Heart right ventricle (tissue), 16 donors: ENCODE results near the gene RIPOR1. TPM values are rescaled to one million over a fixed set of nuclear protein-coding genes. Genes with fewer than 3 reads are reported as not detected.

ENCODE experiments used
- ATAC-seq, 8 donors: fragments of 200-7000 bp; cut with Tn5 transposase; one replicate each; pipeline ENCODE4 v1.9.1; 2020; ENCODE audit warnings: mild to moderate bottlenecking in 8 of 8, moderate library complexity in 8 of 8, moderate number of reproducible peaks in 1 of 8
- DNase-seq, 2 donors: peaks; one replicate each; pipeline ENCODE4 v3.0.0-alpha.2; 2020
- H3K27ac ChIP-seq, 10 donors: fragments of 200-600 bp; sonication (generic) in 2 of 10; one replicate each; pipeline versions ENCODE4 v1.5.0 to v1.8.0; 2020 to 2022; ENCODE audit warnings: mild to moderate bottlenecking in 3 of 10
- H3K27me3 ChIP-seq, 7 donors: fragments of 200-600 bp; one replicate each; pipeline ENCODE4 v1.8.0; 2021 to 2022; ENCODE audit warnings: mild to moderate bottlenecking in 2 of 7
- H3K36me3 ChIP-seq, 9 donors: fragments of 200-600 bp; sonication (generic) in 1 of 9; one replicate each; pipeline versions ENCODE4 v1.5.0 to v1.8.0; 2020 to 2022; ENCODE audit warnings: mild to moderate bottlenecking in 2 of 9
- H3K4me1 ChIP-seq, 9 donors: fragments of 200-600 bp; sonication (generic) in 1 of 9; one replicate each; pipeline versions ENCODE4 v1.5.0 to v1.8.0; 2020 to 2022; ENCODE audit warnings: mild to moderate bottlenecking in 4 of 9
- H3K4me3 ChIP-seq, 10 donors: fragments of 200-600 bp; sonication (generic) in 2 of 10; one replicate each; pipeline versions ENCODE4 v1.5.0 to v1.8.0; 2020 to 2022; ENCODE audit warnings: mild to moderate bottlenecking in 7 of 10, moderate library complexity in 2 of 10
- H3K9me3 ChIP-seq, 11 donors: fragments of 200-600 bp in 10 of 11; sonication (generic) in 2 of 11; one replicate each; pipeline versions ENCODE4 v1.5.0 to v1.8.0; 2013 to 2022; ENCODE audit warnings: mild to moderate bottlenecking in 2 of 11, control low read depth in 1 of 11, moderate library complexity in 1 of 11
- CTCF ChIP-seq, 9 donors: fragments of 200-600 bp; sonication (generic) in 2 of 9; IDR thresholded peaks; one replicate each; pipeline versions ENCODE4 v1.5.0 to v1.8.0; 2021 to 2022; ENCODE audit warnings: antibody characterized with exemption in 9 of 9, mild to moderate bottlenecking in 5 of 9, moderate library complexity in 1 of 9
- WGBS, 2 donors: extraction: QIAGEN DNeasy Blood & Tissue Kit; methylation state at CpG; one replicate each; pipeline ENCODE4 v1.1.7; 2013; ENCODE audit warnings: inconsistent platforms in 1 of 2; 5-methylcytosine and 5-hydroxymethylcytosine counted together
- intact Hi-C, 10 donors: fragments of 100-400 bp; cut with DNase I; formaldehyde crosslinking; loops; one replicate each; pipeline versions ENCODE4 v1.11.1 to v1.14.2; 2022
- polyA plus RNA-seq, 2 donors: library from polyadenylated mRNA; stranded (reverse); fragments of 200-250 nt; gene quantifications; one replicate each; pipeline ENCODE4 v1.2.3, GENCODE V29; 2013
- total RNA-seq, 10 donors: library from RNA; stranded (reverse); fragmentation: NEBNext Ultra II Directional in 3 of 10; extraction: Animal tissue kit (Norgen Biotek cat#: 25700) in 3 of 10; gene quantifications; one replicate each; pipeline versions ENCODE4 v1.2.1 to v1.2.4, GENCODE V29; 2021 to 2023
- donor health status: Arrhythmogenic right ventricular cardiomyopathy.
- donor health status: ischemic (EF 13 %, LVEDD 7.1; RV severe dilation, severe dysfunction).
- donor health status: healthy with polysubstance abuse.
- donor health status: DM: no; HTN: yes; CAD: no.
- donor health status: DM: no; HTN: no; CAD: no.
- donor health status: ischemic (EF 25% LVEDD 6.9; RV normal size, moderate dysfunction).
- donor health status: ischemic (EF 25% LVEDD 5.7; RV mildly dilated, moderate dysfunction).
- donor health status: healthy.
- donor health status: DM: yes; HTN: yes; CAD: no.
- donor health status: Ischemic cardiomyopathy.
- donor health status: ischemic (EF 35%, LVEDD 5.7; RV mildly dilated, moderate dysfunction).
- donor health status: nonischemic (EF 11% LVEDD 7.7; RV severe dilation, severe dysfunction).
- donor health status: DM: yes; HTN: yes; CAD: no.
- donor health status: PGD.
- donor health status: ischemic (EF 29% LVEDD 5.4; RV normal size, mild dysfunction).
- donor health status: nonischemic (EF 23%, LVEDD 6.1; RV moderate dilation, normal function).

The RIPOR1 gene
- total and polyA plus RNA-seq, 12 donors, result 40.0 to 86.1 (median 69.2) TPM

- H3K9me3 ChIP-seq, result no peaks in the 10 kb centered on the region
- ATAC-seq, result no peak
- H3K36me3 ChIP-seq, result no peaks in the 10 kb centered on the region
- H3K27ac ChIP-seq, result no peak overlapping the region
- H3K4me3 ChIP-seq, result no peak overlapping the region
- no peaks in the 10 kb centered on the region for H3K27me3 ChIP-seq
- 50 to 64% methylated on average over 11 of the region's 11 CpGs for WGBS, 2 donors
- TF ChIP-seq CTCF (IDR thresholded peaks at IDR 0.05), result no peak
- DNase-seq, result no peak
- peaks cover 3 to 48% (median 26%) of the 10 kb centered on the region in 9 donors for H3K4me1 ChIP-seq
- intact Hi-C loops, result loop anchor here in 3 of 10 donors (10.0 kb wide), 2 partner anchors 319 to 409 kb away; partner anchors contain the start of genes CTRL (in 3 of the 3), PSMB10 (in 3 of the 3), CENPT (in 1 of the 3) and NUTF2 (in 1 of the 3)
Measured at GRCh38 chr16:67525176-67525860, 3.3 kb upstream of the RIPOR1 start.

GRCh38 chr16:67526149-67526791 is 2.4 kb upstream of the RIPOR1 start:
- Histone ChIP-seq H3K9me3 (no peaks in the 10 kb centered on the region), H3K4me1 (peaks cover 8 to 52% (median 30%) of the 10 kb centered on the region in 9 donors), H3K27ac (no peak overlapping the region), H3K4me3 (no peak overlapping the region), H3K36me3 (no peaks in the 10 kb centered on the region), H3K27me3 (no peaks in the 10 kb centered on the region)
- TF ChIP-seq CTCF (IDR thresholded peaks at IDR 0.05), result no peak
- ATAC-seq, result no peak
- WGBS, 2 donors, result 68 to 73% methylated on average over 3 of the region's 3 CpGs
- no peak for DNase-seq
- intact Hi-C loops, result loop anchor here in 3 of 10 donors (10.0 kb wide), 2 partner anchors 319 to 409 kb away; partner anchors contain the start of genes CTRL (in 3 of the 3), PSMB10 (in 3 of the 3), CENPT (in 1 of the 3) and NUTF2 (in 1 of the 3)

GRCh38 chr16:67528870-67529581 is 397 bp downstream of the RIPOR1 start:
- Histone ChIP-seq H3K9me3 (no peaks in the 10 kb centered on the region), H3K27ac (peak overlapping the region; percentile 94 to 100 (median 98)), H3K36me3 (peaks cover 0 to 5% (median 0%) of the 10 kb centered on the region in 9 donors), H3K4me3 (peak overlapping the region; percentile 77 to 99 (median 95)), H3K27me3 (no peaks in the 10 kb centered on the region), H3K4me1 (peaks cover 13 to 74% (median 49%) of the 10 kb centered on the region in 9 donors)
- WGBS, 2 donors, result 0% methylated on average over 42 to 65 of the region's 65 CpGs
- ATAC-seq (peak; percentile 13 to 45 (median 18)), DNase-seq (peak; percentile 53 to 58)
- intact Hi-C loops, result loop anchor here in 3 of 10 donors (10.0 kb wide), 2 partner anchors 316 to 406 kb away; partner anchors contain the start of genes CTRL (in 3 of the 3), PSMB10 (in 3 of the 3), CENPT (in 1 of the 3) and NUTF2 (in 1 of the 3)
- TF ChIP-seq CTCF (IDR thresholded peaks at IDR 0.05), result no peak

GRCh38 chr16:67529582-67530012 is 968 bp downstream of the RIPOR1 start:
- H3K4me3 ChIP-seq, result peak overlapping the region; percentile 77 to 99 (median 95)
- TF ChIP-seq CTCF (IDR thresholded peaks at IDR 0.05), result no peak
- H3K9me3 ChIP-seq, result no peaks in the 10 kb centered on the region
- intact Hi-C loops, result loop anchor here in 3 of 10 donors (10.0 kb wide), 2 partner anchors 315 to 405 kb away; partner anchors contain the start of genes CTRL (in 3 of the 3), PSMB10 (in 3 of the 3), CENPT (in 1 of the 3) and NUTF2 (in 1 of the 3)
- ATAC-seq (peak; percentile 2 to 42 (median 14)), DNase-seq (no peak)
- H3K27me3 ChIP-seq, result no peaks in the 10 kb centered on the region
- 3 to 5% methylated on average over 16 of the region's 16 CpGs for WGBS, 2 donors
- H3K36me3 ChIP-seq, result peaks cover 0 to 5% (median 0%) of the 10 kb centered on the region in 9 donors
- H3K4me1 ChIP-seq, result peaks cover 13 to 80% (median 55%) of the 10 kb centered on the region in 9 donors
- peak overlapping the region; percentile 94 to 100 (median 98) for H3K27ac ChIP-seq
